Trophoblast cell (in vitro differentiated cells and primary cell): Measurements from ENCODE around the gene FARSA.

Experiments
- DNase-seq, 2 donors: peaks; one replicate each; pipeline ENCODE4 v3.0.0-alpha.2; 2016
- H2AFZ ChIP-seq: 2 replicates; pipeline ENCODE4 v1.6.1; 2013; ENCODE audit warnings: low read length, moderate library complexity, mild to moderate bottlenecking; ENCODE audit not compliant: insufficient read depth, poor library complexity
- H2AK5ac ChIP-seq: 2 replicates; pipeline ENCODE4 v1.6.1; 2013; ENCODE audit warnings: mild to moderate bottlenecking, low read length
- H2BK120ac ChIP-seq: 2 replicates; pipeline ENCODE4 v1.6.1; 2013; ENCODE audit warnings: low read length, mild to moderate bottlenecking, moderate library complexity; ENCODE audit not compliant: insufficient read depth, poor library complexity
- H2BK12ac ChIP-seq: 2 replicates; pipeline ENCODE4 v1.6.1; 2013; ENCODE audit warnings: mild to moderate bottlenecking, low read length, moderate library complexity
- H2BK5ac ChIP-seq: 2 replicates; pipeline ENCODE4 v1.6.1; 2013; ENCODE audit warnings: low read length, low read depth, moderate library complexity, mild to moderate bottlenecking; ENCODE audit not compliant: poor library complexity
- H3K14ac ChIP-seq: 2 replicates; pipeline ENCODE4 v1.6.1; 2013; ENCODE audit warnings: mild to moderate bottlenecking, low read length
- H3K18ac ChIP-seq: 2 replicates; pipeline ENCODE4 v1.6.1; 2013; ENCODE audit warnings: mild to moderate bottlenecking, low read length
- H3K23ac ChIP-seq: 2 replicates; pipeline ENCODE4 v1.6.1; 2013; ENCODE audit warnings: low read length
- H3K27ac ChIP-seq: 2 replicates; pipeline ENCODE4 v1.5.1; 2013; ENCODE audit warnings: low read depth, mild to moderate bottlenecking, inconsistent platforms, low read length, moderate library complexity
- H3K27me3 ChIP-seq: 2 replicates; pipeline ENCODE4 v1.6.1; 2013; ENCODE audit warnings: inconsistent platforms, mild to moderate bottlenecking, low read length, moderate library complexity; ENCODE audit not compliant: insufficient read depth
- H3K36me3 ChIP-seq, 2 experiments: 1 replicate in 1 of 2; 2 replicates in 1 of 2; pipeline ENCODE4 v1.6.1; 2013; ENCODE audit warnings: low read length in 2 of 2, mild to moderate bottlenecking in 2 of 2, moderate library complexity in 1 of 2; ENCODE audit not compliant: insufficient read depth in 2 of 2, control insufficient read depth in 1 of 2
- H3K4ac ChIP-seq: 2 replicates; pipeline ENCODE4 v1.6.1; 2013; ENCODE audit warnings: low read depth, mild to moderate bottlenecking, low read length, moderate library complexity
- H3K4me1 ChIP-seq, 2 experiments: 1 replicate in 1 of 2; 2 replicates in 1 of 2; pipeline ENCODE4 v1.6.1; 2013; ENCODE audit warnings: low read length in 2 of 2, mild to moderate bottlenecking in 2 of 2, moderate library complexity in 1 of 2; ENCODE audit not compliant: insufficient read depth in 2 of 2, control insufficient read depth in 1 of 2
- H3K4me2 ChIP-seq: 2 replicates; pipeline ENCODE4 v1.6.1; 2013; ENCODE audit warnings: inconsistent platforms, mild to moderate bottlenecking, low read length, moderate library complexity
- H3K4me3 ChIP-seq: 2 replicates; pipeline ENCODE4 v1.5.1; 2013; ENCODE audit warnings: mild to moderate bottlenecking, low read depth, low read length, inconsistent platforms
- H3K79me1 ChIP-seq: one replicate; pipeline ENCODE4 v1.6.1; 2013; ENCODE audit warnings: low read length
- H3K79me2 ChIP-seq: 2 replicates; pipeline ENCODE4 v1.6.1; 2013; ENCODE audit warnings: low read length, mild to moderate bottlenecking; ENCODE audit not compliant: control insufficient read depth, insufficient read depth, poor library complexity
- H3K9ac ChIP-seq: 2 replicates; pipeline ENCODE4 v1.6.1; 2013; ENCODE audit warnings: mild to moderate bottlenecking, low read length
- H3K9me3 ChIP-seq: 2 replicates; pipeline ENCODE4 v1.6.1; 2013; ENCODE audit warnings: low read depth, mild to moderate bottlenecking, control low read depth, inconsistent platforms, low read length; ENCODE audit not compliant: insufficient read depth
- H4K12ac ChIP-seq: 2 replicates; pipeline ENCODE4 v1.6.1; 2013; ENCODE audit warnings: low read depth, mild to moderate bottlenecking, low read length, moderate library complexity
- H4K8ac ChIP-seq: 2 replicates; pipeline ENCODE4 v1.6.1; 2013; ENCODE audit warnings: low read depth, mild to moderate bottlenecking, low read length, moderate library complexity
- H4K91ac ChIP-seq: one replicate; pipeline ENCODE4 v1.6.1; 2013; ENCODE audit warnings: low read depth, mild to moderate bottlenecking, low read length, moderate library complexity
- WGBS: extraction: QIAGEN DNeasy Blood & Tissue Kit; methylation state at CpG from one replicate; pipeline ENCODE4 v1.1.7; 2013; ENCODE audit warnings: missing lambda C conversion rate; ENCODE audit not compliant: insufficient read length, insufficient coverage; ENCODE audit errors: extremely low coverage; 5-methylcytosine and 5-hydroxymethylcytosine counted together

FARSA gene

DNA sequence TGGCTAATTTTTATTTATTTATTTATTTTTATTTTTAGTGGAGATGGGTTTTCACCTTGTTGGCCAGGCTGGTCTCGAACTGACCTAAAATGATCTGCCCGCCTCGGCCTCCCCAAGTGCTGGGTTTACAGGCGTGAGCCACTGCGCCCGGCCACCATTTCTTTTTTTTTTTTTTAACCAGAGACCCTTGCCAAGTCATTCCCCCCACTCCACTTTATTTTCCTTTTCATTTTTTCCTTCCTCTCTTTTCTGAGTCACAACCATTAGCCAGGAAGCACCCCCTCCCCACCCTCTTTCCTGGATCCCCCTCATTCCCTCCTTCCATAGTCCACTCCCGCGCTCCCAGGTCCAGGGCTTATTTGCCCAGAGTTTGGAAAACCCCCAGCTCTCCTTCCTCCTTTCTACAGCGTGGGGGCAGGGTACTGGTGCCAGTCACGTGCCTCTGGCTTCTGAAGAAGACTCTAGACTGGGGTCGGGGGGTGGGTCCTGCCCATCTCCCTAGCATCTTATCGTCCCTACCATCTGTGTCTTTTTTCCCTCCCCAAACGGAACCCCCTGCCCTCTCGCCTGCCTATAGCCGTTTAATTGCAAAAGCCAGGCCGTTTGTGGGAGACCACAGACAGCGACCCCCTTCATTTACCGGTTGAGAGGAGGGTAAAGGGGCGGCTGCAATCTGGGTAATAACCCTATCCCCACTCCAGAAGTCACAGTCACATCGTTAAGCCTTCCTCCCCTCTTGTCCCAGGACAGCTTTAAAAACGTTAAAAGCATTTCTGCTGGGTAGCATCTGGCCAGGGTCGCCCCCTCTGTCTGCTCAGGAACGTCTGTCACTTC is 3.8 kb upstream of the FARSA start:
- H3K9me3 ChIP-seq: peaks cover 2% of the 10 kb centered on the region
- H3K4me3 ChIP-seq: peak overlapping the region; percentile 69
- peak overlapping the region; percentile 55 for H2BK5ac ChIP-seq
- H2BK120ac ChIP-seq: peak overlapping the region; percentile 82
- peaks cover 25% of the 10 kb centered on the region for H3K79me1 ChIP-seq
- peak overlapping the region; percentile 96 for H4K12ac ChIP-seq
- peaks cover 22 to 24% of the 10 kb centered on the region in 2 experiments for H3K4me1 ChIP-seq
- H3K9ac ChIP-seq: peak overlapping the region; percentile 82
- no peaks in the 10 kb centered on the region for H3K27me3 ChIP-seq
- WGBS: no CpG with 5 or more reads among the region's 23 CpGs
- H4K91ac ChIP-seq: peak overlapping the region; percentile 93
- H3K14ac ChIP-seq: peak overlapping the region; percentile 95
- peaks cover 31% of the 10 kb centered on the region for H3K79me2 ChIP-seq
- H3K23ac ChIP-seq: no peak overlapping the region
- H2AFZ ChIP-seq: peak overlapping the region; percentile 90
- H4K8ac ChIP-seq: peak overlapping the region; percentile 95
- peaks cover 28 to 30% of the 10 kb centered on the region in 2 experiments for H3K36me3 ChIP-seq
- no peak for DNase-seq
- H3K27ac ChIP-seq: no peak overlapping the region
- H3K4me2 ChIP-seq: peak overlapping the region; percentile 82
- H3K4ac ChIP-seq: peak overlapping the region; percentile 93
- peak overlapping the region; percentile 96 for H2AK5ac ChIP-seq
- H3K18ac ChIP-seq: peak overlapping the region; percentile 88
- no peak overlapping the region for H2BK12ac ChIP-seq

DNA sequence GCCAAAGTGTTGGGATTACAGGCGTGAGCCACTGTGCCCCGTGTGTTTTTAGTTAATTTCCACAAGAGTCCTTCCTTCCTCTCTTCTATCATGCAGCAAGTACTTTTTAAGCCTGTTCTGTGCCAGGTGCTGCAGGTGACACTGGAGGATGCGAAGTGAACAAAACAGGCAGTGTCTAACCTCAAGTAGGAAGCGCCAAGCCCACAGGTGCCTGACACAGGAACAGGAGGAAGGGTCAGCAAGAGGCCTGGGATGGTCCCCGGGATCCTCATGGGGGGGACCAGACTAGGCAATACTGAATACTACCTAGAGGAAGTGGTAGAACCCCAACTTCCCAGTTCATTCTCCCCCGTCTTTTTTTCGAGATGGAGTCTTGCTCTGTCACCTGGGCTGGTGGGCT is 3.1 kb upstream of the FARSA start:
- no peak overlapping the region for H3K4me2 ChIP-seq
- H4K8ac ChIP-seq: no peak overlapping the region
- no peak overlapping the region for H3K27ac ChIP-seq
- H3K79me2 ChIP-seq: peaks cover 31% of the 10 kb centered on the region
- no peak overlapping the region for H2AK5ac ChIP-seq
- no peak overlapping the region for H3K4ac ChIP-seq
- no peak overlapping the region for H3K18ac ChIP-seq
- no peak for DNase-seq
- H3K9ac ChIP-seq: no peak overlapping the region
- no peak overlapping the region for H4K12ac ChIP-seq
- H3K23ac ChIP-seq: no peak overlapping the region
- H3K27me3 ChIP-seq: no peaks in the 10 kb centered on the region
- H3K14ac ChIP-seq: no peak overlapping the region
- H2AFZ ChIP-seq: no peak overlapping the region
- no peak overlapping the region for H3K4me3 ChIP-seq
- H3K9me3 ChIP-seq: peaks cover 2% of the 10 kb centered on the region
- no peak overlapping the region for H2BK120ac ChIP-seq
- H2BK5ac ChIP-seq: no peak overlapping the region
- H4K91ac ChIP-seq: no peak overlapping the region
- peaks cover 25% of the 10 kb centered on the region for H3K79me1 ChIP-seq
- H3K36me3 ChIP-seq: peaks cover 21 to 23% of the 10 kb centered on the region in 2 experiments
- H3K4me1 ChIP-seq: peaks cover 23 to 25% of the 10 kb centered on the region in 2 experiments
- WGBS: no CpG with 5 or more reads among the region's 7 CpGs
- H2BK12ac ChIP-seq: no peak overlapping the region

DNA sequence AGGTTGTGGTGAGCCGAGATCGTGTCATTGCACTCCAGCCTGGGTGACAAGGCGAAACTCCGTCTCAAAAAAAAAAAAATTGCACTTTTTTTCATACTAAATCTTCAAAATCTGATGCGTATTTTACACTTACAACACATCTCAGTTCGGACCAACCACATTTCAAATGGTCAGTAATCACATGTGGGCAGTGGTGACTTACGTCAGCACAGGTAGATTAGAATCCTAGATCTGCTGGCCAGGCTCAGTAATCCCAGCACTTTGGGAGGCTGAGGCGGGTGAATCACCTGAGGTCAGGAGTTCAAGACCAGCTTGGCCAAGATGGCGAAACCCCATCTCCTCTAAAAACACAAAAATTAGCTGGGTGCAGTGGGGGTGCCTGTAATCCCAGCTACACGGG is 1.6 kb upstream of the FARSA start:
- no peak overlapping the region for H3K23ac ChIP-seq
- no peak overlapping the region for H4K91ac ChIP-seq
- peak; percentile 87 to 95 for DNase-seq
- no peak overlapping the region for H3K4me2 ChIP-seq
- no peak overlapping the region for H3K4ac ChIP-seq
- H3K27ac ChIP-seq: no peak overlapping the region
- no CpG with 5 or more reads among the region's 10 CpGs for WGBS
- H3K27me3 ChIP-seq: no peaks in the 10 kb centered on the region
- no peak overlapping the region for H3K9ac ChIP-seq
- no peak overlapping the region for H2AFZ ChIP-seq
- peaks cover 23% of the 10 kb centered on the region for H3K79me1 ChIP-seq
- H4K8ac ChIP-seq: no peak overlapping the region
- no peak overlapping the region for H2AK5ac ChIP-seq
- H2BK120ac ChIP-seq: no peak overlapping the region
- H4K12ac ChIP-seq: no peak overlapping the region
- H3K9me3 ChIP-seq: peaks cover 2% of the 10 kb centered on the region
- H3K4me1 ChIP-seq: peaks cover 16% of the 10 kb centered on the region in 2 experiments
- peaks cover 28% of the 10 kb centered on the region for H3K79me2 ChIP-seq
- H3K18ac ChIP-seq: no peak overlapping the region
- H2BK12ac ChIP-seq: no peak overlapping the region
- H2BK5ac ChIP-seq: no peak overlapping the region
- peaks cover 15% of the 10 kb centered on the region in 2 experiments for H3K36me3 ChIP-seq
- H3K4me3 ChIP-seq: no peak overlapping the region
- no peak overlapping the region for H3K14ac ChIP-seq

DNA sequence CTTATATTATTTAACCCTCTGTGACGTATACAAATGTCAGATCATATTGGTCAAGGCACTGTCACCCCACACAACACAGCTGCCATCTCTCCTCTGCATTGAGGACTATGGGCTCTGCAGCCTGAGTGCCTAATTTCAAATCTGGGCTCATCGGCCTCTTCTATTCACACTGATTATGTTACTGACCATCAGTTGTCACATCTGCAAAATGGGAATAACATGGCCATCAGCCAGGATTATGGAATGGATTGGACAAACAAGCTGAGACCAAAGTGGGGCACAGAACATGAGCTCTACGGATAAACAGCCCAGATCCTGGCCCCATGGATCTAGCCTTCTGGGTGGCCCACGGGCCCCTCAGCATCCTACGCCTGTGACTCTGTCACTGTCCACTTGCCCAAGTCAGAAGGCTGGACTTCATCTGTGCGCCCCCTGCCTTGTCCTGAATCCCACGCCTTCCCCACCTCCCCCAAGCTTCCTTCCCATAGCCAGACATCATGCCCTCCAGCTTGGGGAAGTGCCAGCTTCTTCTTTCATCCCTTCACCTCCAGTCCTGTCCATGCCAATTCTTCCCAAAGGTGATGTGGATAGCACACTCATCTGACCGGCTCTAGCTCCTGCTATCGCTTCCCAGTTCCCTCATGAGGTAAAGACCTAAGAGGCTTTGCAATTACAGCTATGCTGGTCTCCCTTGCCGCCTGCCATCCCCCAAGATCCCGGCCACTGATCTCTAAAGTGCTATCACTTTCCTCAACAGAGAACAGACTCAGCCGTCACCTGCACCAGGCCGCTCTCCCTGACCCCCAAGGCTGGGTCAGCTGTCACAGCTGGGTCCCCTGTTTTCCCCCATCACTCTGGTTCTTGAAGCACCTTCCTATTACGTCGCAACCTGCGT is 872 bp downstream of the FARSA start:
- H2BK5ac ChIP-seq: no peak overlapping the region
- H2AK5ac ChIP-seq: peak overlapping the region; percentile 71
- H3K79me2 ChIP-seq: peaks cover 11% of the 10 kb centered on the region
- no peak overlapping the region for H2BK12ac ChIP-seq
- H2BK120ac ChIP-seq: no peak overlapping the region
- H3K23ac ChIP-seq: no peak overlapping the region
- H3K79me1 ChIP-seq: peaks cover 11% of the 10 kb centered on the region
- no peak overlapping the region for H3K27ac ChIP-seq
- peak overlapping the region; percentile 82 for H4K91ac ChIP-seq
- peak overlapping the region; percentile 96 for H3K14ac ChIP-seq
- peaks cover 22 to 23% of the 10 kb centered on the region in 2 experiments for H3K36me3 ChIP-seq
- H3K4me3 ChIP-seq: peak overlapping the region; percentile 96
- peak overlapping the region; percentile 89 for H4K12ac ChIP-seq
- WGBS: no CpG with 5 or more reads among the region's 16 CpGs
- no peak for DNase-seq
- peak overlapping the region; percentile 96 for H4K8ac ChIP-seq
- H3K27me3 ChIP-seq: no peaks in the 10 kb centered on the region
- no peaks in the 10 kb centered on the region for H3K9me3 ChIP-seq
- peaks cover 10 to 11% of the 10 kb centered on the region in 2 experiments for H3K4me1 ChIP-seq
- peak overlapping the region; percentile 8 for H2AFZ ChIP-seq
- peak overlapping the region; percentile 86 for H3K4ac ChIP-seq
- H3K4me2 ChIP-seq: peak overlapping the region; percentile 82
- peak overlapping the region; percentile 89 for H3K9ac ChIP-seq
- peak overlapping the region; percentile 91 for H3K18ac ChIP-seq
